ENCODE measurements around the gene CCDC82.

The CCDC82 gene

DNA sequence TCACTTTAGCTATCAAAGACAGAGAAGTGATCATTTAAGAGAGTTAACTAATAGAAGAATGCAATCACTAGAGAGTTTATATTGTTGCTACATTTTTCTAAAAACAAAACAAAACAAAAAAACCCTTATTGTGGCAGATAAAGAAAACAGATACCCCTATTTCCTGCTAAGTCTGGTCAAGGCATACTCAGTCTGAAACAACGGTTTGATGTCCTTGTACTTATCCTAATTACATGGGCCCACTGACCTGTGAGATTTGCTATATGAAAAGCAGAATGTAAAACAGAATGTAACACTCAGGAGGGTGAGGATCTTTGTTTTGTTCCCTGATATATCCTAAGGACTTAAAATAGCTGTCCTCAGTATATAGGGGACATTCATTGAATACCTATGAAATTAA, 71.3 kb downstream of the CCDC82 start:
- no peak overlapping the region for H3K4me3 ChIP-seq (ENCODE audit: severe bottlenecking)
- DNase-seq (ENCODE audit: low spot score) (no peak), ATAC-seq (ENCODE audit: low read depth) (no peak)
- peaks cover 26% of the 10 kb centered on the region for H3K4me1 ChIP-seq (ENCODE audit: insufficient read depth, poor library complexity, severe bottlenecking)
- TF ChIP-seq, protein P1, sequence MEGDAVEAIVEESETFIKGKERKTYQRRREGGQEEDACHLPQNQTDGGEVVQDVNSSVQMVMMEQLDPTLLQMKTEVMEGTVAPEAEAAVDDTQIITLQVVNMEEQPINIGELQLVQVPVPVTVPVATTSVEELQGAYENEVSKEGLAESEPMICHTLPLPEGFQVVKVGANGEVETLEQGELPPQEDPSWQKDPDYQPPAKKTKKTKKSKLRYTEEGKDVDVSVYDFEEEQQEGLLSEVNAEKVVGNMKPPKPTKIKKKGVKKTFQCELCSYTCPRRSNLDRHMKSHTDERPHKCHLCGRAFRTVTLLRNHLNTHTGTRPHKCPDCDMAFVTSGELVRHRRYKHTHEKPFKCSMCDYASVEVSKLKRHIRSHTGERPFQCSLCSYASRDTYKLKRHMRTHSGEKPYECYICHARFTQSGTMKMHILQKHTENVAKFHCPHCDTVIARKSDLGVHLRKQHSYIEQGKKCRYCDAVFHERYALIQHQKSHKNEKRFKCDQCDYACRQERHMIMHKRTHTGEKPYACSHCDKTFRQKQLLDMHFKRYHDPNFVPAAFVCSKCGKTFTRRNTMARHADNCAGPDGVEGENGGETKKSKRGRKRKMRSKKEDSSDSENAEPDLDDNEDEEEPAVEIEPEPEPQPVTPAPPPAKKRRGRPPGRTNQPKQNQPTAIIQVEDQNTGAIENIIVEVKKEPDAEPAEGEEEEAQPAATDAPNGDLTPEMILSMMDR (IDR thresholded peaks at IDR 0.05; ENCODE audit: poor library complexity, severe bottlenecking) = no peak
- H3K27ac ChIP-seq (ENCODE audit: poor library complexity, severe bottlenecking) = no peak overlapping the region
- H3K36me3 ChIP-seq (ENCODE audit: low read depth) = no peaks in the 10 kb centered on the region
- H3K27me3 ChIP-seq (ENCODE audit: insufficient read depth, poor library complexity, severe bottlenecking) = no peaks in the 10 kb centered on the region
- H3K9me3 ChIP-seq (ENCODE audit: severe bottlenecking) = no peaks in the 10 kb centered on the region

DNA sequence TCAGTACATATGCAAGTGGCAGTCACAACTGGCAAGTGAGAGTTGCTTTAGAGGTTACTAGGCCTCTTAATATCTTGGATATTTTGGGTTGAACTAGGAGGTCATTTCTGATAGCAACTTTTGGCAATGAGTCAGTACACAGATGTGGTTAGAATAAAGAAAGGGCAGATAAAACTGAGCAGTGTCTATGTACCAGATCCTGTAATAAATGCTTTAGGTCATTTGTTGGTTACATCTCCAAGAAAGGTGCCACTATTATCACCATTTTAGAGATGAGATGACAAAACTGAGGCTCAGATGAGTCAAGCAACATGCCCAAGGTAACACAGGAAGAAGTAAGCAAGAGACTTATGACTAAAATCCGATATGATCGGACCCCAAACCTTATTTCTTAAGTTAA, 71.7 kb downstream of the CCDC82 start:
- no peak for DNase-seq (ENCODE audit: low spot score)

DNA sequence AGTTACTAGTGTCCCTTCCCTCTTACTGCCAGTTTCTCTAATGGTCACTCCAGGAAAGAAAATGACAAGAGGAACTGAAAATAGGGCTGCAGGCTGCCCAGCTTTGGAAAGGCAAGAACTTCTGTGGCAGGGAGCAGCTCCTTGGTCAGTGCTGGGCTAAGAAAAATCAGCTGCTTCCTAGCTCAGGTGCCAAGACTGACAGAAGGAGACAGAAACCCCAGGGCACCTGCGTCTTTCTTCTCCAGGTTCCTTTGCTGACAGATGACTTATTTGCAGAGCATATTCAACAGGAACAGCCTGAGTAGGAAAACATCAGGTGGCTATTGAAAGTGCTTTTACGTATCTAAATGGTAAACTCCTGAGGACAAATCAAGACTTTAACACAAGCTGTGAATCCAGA, 72.1 kb downstream of the CCDC82 start:
- Histone ChIP-seq H3K27me3 (ENCODE audit: insufficient read depth, poor library complexity, severe bottlenecking) (no peaks in the 10 kb centered on the region), H3K36me3 (ENCODE audit: low read depth) (no peaks in the 10 kb centered on the region), H3K27ac (ENCODE audit: poor library complexity, severe bottlenecking) (no peak overlapping the region), H3K9me3 (ENCODE audit: severe bottlenecking) (no peaks in the 10 kb centered on the region), H3K4me1 (ENCODE audit: insufficient read depth, poor library complexity, severe bottlenecking) (peaks cover 26% of the 10 kb centered on the region), H3K4me3 (ENCODE audit: severe bottlenecking) (no peak overlapping the region)
- DNase-seq (ENCODE audit: low spot score) (no peak), ATAC-seq (ENCODE audit: low read depth) (no peak)
- TF ChIP-seq, protein P1 (IDR thresholded peaks at IDR 0.05; ENCODE audit: poor library complexity, severe bottlenecking) = no peak

More for the DNA sequence above, 71.7 kb downstream of the CCDC82 start:
- H3K4me3 ChIP-seq (ENCODE audit: severe bottlenecking) = no peak overlapping the region
- H3K36me3 ChIP-seq (ENCODE audit: low read depth) = no peaks in the 10 kb centered on the region
- H3K27me3 ChIP-seq (ENCODE audit: insufficient read depth, poor library complexity, severe bottlenecking) = no peaks in the 10 kb centered on the region
- TF ChIP-seq, protein P1 (IDR thresholded peaks at IDR 0.05; ENCODE audit: poor library complexity, severe bottlenecking) = no peak
- H3K27ac ChIP-seq (ENCODE audit: poor library complexity, severe bottlenecking) = no peak overlapping the region
- H3K4me1 ChIP-seq (ENCODE audit: insufficient read depth, poor library complexity, severe bottlenecking) = peaks cover 26% of the 10 kb centered on the region
- H3K9me3 ChIP-seq (ENCODE audit: severe bottlenecking) = no peaks in the 10 kb centered on the region
- ATAC-seq (ENCODE audit: low read depth) = no peak

DNA sequence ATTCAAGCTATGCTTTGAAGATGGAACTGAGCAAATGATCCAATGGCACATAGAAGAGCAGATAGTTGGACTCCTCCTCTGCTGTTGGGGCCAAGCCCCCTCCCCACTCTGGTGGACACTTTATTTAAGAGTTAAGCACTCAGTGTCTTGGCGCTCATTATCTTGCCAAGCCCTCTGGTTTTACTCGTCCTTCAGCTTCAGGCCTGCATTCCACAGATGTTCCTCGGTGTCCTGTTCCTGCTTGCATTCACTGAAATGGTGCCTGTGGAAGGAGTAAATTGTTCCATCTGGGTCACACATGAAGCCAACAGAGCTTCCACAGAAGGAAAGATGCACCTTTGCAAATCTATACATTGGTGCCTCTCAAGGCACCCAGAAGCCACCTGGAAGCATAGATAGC, 72.8 kb downstream of the CCDC82 start:
- DNase-seq (ENCODE audit: low spot score) = no peak
- peaks cover 26% of the 10 kb centered on the region for H3K4me1 ChIP-seq (ENCODE audit: insufficient read depth, poor library complexity, severe bottlenecking)
- TF ChIP-seq, protein P1 (IDR thresholded peaks at IDR 0.05; ENCODE audit: poor library complexity, severe bottlenecking) = no peak
- no peaks in the 10 kb centered on the region for H3K9me3 ChIP-seq (ENCODE audit: severe bottlenecking)
- ATAC-seq (ENCODE audit: low read depth) = no peak
- no peak overlapping the region for H3K27ac ChIP-seq (ENCODE audit: poor library complexity, severe bottlenecking)
- no peaks in the 10 kb centered on the region for H3K27me3 ChIP-seq (ENCODE audit: insufficient read depth, poor library complexity, severe bottlenecking)
- no peak overlapping the region for H3K4me3 ChIP-seq (ENCODE audit: severe bottlenecking)
- no peaks in the 10 kb centered on the region for H3K36me3 ChIP-seq (ENCODE audit: low read depth)

DNA sequence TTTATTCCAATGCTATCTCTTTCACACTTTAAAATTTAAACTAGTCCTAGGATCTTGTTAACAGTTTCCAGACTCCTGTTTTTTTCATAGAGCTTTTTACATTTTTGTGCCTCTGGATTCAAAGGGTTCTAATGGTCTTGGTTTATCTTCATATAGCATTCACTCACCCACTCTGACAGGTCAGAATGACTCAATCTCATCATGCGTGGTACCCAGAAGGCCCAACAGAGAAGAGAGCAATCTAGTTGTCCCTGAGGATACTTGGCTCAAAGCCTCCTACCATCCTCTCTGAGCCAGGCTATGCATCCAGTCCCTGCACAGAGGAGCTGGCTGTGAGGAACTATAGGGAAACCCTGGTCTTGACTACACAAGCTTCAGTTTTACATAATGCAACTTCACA, 74.2 kb downstream of the CCDC82 start:
- DNase-seq (ENCODE audit: low spot score) (no peak), ATAC-seq (ENCODE audit: low read depth) (no peak)
- Histone ChIP-seq H3K36me3 (ENCODE audit: low read depth) (no peaks in the 10 kb centered on the region), H3K9me3 (ENCODE audit: severe bottlenecking) (no peaks in the 10 kb centered on the region), H3K4me3 (ENCODE audit: severe bottlenecking) (no peak overlapping the region), H3K27ac (ENCODE audit: poor library complexity, severe bottlenecking) (peak overlapping the region; percentile 98), H3K4me1 (ENCODE audit: insufficient read depth, poor library complexity, severe bottlenecking) (peaks cover 39% of the 10 kb centered on the region), H3K27me3 (ENCODE audit: insufficient read depth, poor library complexity, severe bottlenecking) (no peaks in the 10 kb centered on the region)
- TF ChIP-seq, protein P1 (IDR thresholded peaks at IDR 0.05; ENCODE audit: poor library complexity, severe bottlenecking) = no peak
